Nephron progenitor cell (in vitro differentiated cells): Measurements from ENCODE around the gene GRAMD2B.
A peak's percentile ranks its signal among the peaks of the same experiment; 100 is the strongest.
"Not testable (repeated sequence)": the region's sequence is repeated elsewhere in the genome, so short reads cannot be mapped to it uniquely, and the experiment has no call there.

Experiments
- DNase-seq: peaks from one replicate; pipeline ENCODE4 v3.0.0; 2021
- H3K27ac Mint-ChIP-seq: 2 replicates; pipeline ENCODE4 v1.8.0; 2021; ENCODE audit warnings: mild to moderate bottlenecking, moderate library complexity, mixed read lengths
- H3K27me3 Mint-ChIP-seq: 2 replicates; pipeline ENCODE4 v1.8.0; 2021; ENCODE audit warnings: mild to moderate bottlenecking, low read depth, mixed read lengths; ENCODE audit not compliant: poor library complexity
- H3K36me3 Mint-ChIP-seq: 2 replicates; pipeline ENCODE4 v1.8.0; 2021; ENCODE audit warnings: low read depth, mixed read lengths
- H3K4me1 Mint-ChIP-seq: 2 replicates; pipeline ENCODE4 v1.8.0; 2021; ENCODE audit warnings: mixed read lengths
- H3K4me3 Mint-ChIP-seq: 2 replicates; pipeline ENCODE4 v1.8.0; 2021; ENCODE audit warnings: mild to moderate bottlenecking, moderate library complexity, mixed read lengths
- H3K9me3 Mint-ChIP-seq: 2 replicates; pipeline ENCODE4 v1.8.0; 2021; ENCODE audit warnings: mild to moderate bottlenecking, moderate library complexity, mixed read lengths
- CTCF ChIP-seq: fragments of 200-600 bp; sonication (generic); IDR thresholded peaks from 2 replicates; pipeline ENCODE4 v1.5.0; 2021; ENCODE audit warnings: antibody characterized with exemption

GRAMD2B gene

GRCh38 chr5:126394211-126394788, 28.9 kb upstream of the GRAMD2B start:
- H3K4me3 Mint-ChIP-seq = no peak overlapping the region
- H3K4me1 Mint-ChIP-seq = no peaks in the 10 kb centered on the region
- H3K27ac Mint-ChIP-seq = no peak overlapping the region
- peaks cover 28% of the 10 kb centered on the region for H3K9me3 Mint-ChIP-seq
- DNase-seq = no peak
- peaks cover 7% of the 10 kb centered on the region for H3K27me3 Mint-ChIP-seq
- TF ChIP-seq CTCF = no peak
- H3K36me3 Mint-ChIP-seq = peaks cover 3% of the 10 kb centered on the region

DNA sequence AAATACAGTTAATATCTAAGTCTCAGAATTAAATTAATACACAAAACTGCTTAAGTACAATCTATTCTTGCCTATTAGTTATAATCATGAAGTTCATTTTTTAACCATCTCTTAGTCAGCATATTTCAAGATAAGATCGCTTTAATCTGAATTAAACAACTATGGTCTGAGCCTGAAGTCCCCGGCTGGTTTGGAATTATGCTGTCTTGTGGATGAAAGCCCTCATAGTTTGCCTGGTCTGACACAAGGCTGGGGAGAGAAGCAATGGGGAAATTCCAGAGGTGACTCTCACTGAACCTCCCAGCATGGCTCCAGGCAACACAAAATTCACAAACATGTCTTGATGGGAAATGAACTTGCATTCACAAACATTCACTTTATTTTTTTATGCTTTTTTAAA, 28.0 kb upstream of the GRAMD2B start:
- peaks cover 10% of the 10 kb centered on the region for H3K36me3 Mint-ChIP-seq
- H3K4me1 Mint-ChIP-seq = no peaks in the 10 kb centered on the region
- H3K9me3 Mint-ChIP-seq = peaks cover 36% of the 10 kb centered on the region
- H3K27me3 Mint-ChIP-seq = peaks cover 7% of the 10 kb centered on the region
- no peak overlapping the region for H3K4me3 Mint-ChIP-seq
- TF ChIP-seq CTCF = no peak
- peak overlapping the region; percentile 75 for H3K27ac Mint-ChIP-seq
- no peak for DNase-seq

- no peak overlapping the region for H3K27ac Mint-ChIP-seq
These were observed 27.6 kb upstream of the GRAMD2B start for GRCh38 chr5:126395605-126396004.

DNA sequence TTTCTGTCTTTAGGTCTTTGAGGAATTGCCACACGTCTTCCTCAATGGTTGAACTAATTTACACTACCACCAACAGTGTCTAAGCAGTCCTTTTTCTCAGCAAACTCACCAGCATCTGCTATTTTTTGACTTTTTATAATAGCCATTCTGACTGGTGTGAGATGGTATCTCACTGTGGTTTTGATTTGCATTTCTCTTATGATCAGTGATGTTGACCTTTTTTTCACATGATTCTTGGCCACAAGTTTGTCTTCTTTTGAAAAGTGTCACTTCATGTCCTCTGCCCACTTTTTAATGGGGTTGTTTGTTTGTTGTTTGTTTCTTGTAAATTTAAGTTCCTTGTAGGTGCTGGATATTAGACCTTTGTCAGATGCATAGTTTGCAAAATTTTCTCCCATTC, 26.5 kb upstream of the GRAMD2B start:
- peaks cover 44% of the 10 kb centered on the region for H3K9me3 Mint-ChIP-seq
- not testable (repeated sequence) for H3K4me1 Mint-ChIP-seq, H3K4me3 Mint-ChIP-seq, DNase-seq, H3K27me3 Mint-ChIP-seq, H3K27ac Mint-ChIP-seq
- H3K36me3 Mint-ChIP-seq = peaks cover 18% of the 10 kb centered on the region

More at GRCh38 chr5:126395605-126396004, 27.6 kb upstream of the GRAMD2B start:
- Mint-ChIP-seq H3K4me3 (no peak overlapping the region), H3K4me1 (no peaks in the 10 kb centered on the region), H3K9me3 (peaks cover 39% of the 10 kb centered on the region), H3K36me3 (peaks cover 12% of the 10 kb centered on the region), H3K27me3 (peaks cover 6% of the 10 kb centered on the region)
- no peak for DNase-seq
- no peak for TF ChIP-seq CTCF

DNA sequence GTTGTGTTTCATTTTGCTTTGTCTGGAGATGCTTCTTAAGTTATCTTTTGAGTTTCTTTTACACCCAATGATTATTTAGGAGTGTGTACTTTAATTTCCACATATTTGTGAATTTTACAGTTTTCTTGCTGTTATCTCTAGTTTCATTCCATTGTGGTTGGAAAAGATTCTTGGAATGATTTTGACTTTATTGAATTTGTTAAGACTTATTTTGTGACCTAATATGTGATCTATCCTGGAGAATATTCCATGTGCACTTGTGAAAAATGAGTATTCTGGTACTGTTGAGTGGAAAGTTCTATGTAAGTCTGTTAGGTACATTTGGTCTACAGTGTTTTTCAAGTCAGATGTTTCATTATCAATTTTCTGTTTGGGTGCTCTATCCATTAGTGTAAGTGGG, 24.4 kb upstream of the GRAMD2B start:
- Mint-ChIP-seq H3K4me3 (no peak overlapping the region), H3K4me1 (no peaks in the 10 kb centered on the region), H3K27ac (no peak overlapping the region), H3K27me3 (no peaks in the 10 kb centered on the region), H3K36me3 (peaks cover 18% of the 10 kb centered on the region), H3K9me3 (peaks cover 49% of the 10 kb centered on the region)
- no peak for DNase-seq
- TF ChIP-seq CTCF = no peak

GRCh38 chr5:126400621-126401251, 22.5 kb upstream of the GRAMD2B start:
- H3K36me3 Mint-ChIP-seq = peaks cover 18% of the 10 kb centered on the region
- no peak overlapping the region for H3K4me3 Mint-ChIP-seq
- no peaks in the 10 kb centered on the region for H3K27me3 Mint-ChIP-seq
- DNase-seq = no peak
- no peaks in the 10 kb centered on the region for H3K4me1 Mint-ChIP-seq
- TF ChIP-seq CTCF = no peak
- peaks cover 49% of the 10 kb centered on the region for H3K9me3 Mint-ChIP-seq
- no peak overlapping the region for H3K27ac Mint-ChIP-seq
